ENCODE measurements around the gene SATB2. TPM values are rescaled to one million over a fixed set of nuclear protein-coding genes. Genes with fewer than 3 reads are reported as not detected.

SATB2 gene
- polyA plus RNA-seq, 6 donors from 2014 or later = not detected

DNA sequence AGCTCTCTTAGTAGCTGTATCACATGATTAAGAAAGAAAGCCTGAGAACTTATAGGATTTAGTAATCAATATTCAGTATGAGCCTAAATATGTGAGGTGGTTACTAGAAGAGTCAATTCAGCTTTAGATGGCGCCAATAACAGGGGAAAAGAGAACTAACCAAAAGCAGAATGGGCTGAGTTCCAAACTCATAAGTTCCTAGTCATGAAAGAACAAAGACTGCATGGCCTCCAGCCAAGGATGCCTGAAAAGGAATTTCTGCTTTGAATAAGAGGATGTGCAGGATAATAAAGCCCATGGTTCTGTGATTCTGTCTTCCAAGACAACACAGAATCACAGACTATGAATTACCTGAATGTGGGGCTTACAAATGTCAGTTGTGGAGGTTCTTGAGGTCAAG is 196.5 kb downstream of the SATB2 start:
- no peak overlapping the region for H3K4me3 Mint-ChIP-seq
- H3K27ac Mint-ChIP-seq = no peak overlapping the region
- peaks cover 19 to 45% (median 32%) of the 10 kb centered on the region in 7 donors for H3K9me3 Mint-ChIP-seq
- ATAC-seq (ENCODE audit: low read depth in 2 of 2) = no peak
- no peaks in the 10 kb centered on the region for H3K27me3 Mint-ChIP-seq
- DNase-seq = no peak
- H3K36me3 Mint-ChIP-seq = peaks cover 12 to 23% of the 10 kb centered on the region in 2 donors
- no peaks in the 10 kb centered on the region for H3K4me1 Mint-ChIP-seq

DNA sequence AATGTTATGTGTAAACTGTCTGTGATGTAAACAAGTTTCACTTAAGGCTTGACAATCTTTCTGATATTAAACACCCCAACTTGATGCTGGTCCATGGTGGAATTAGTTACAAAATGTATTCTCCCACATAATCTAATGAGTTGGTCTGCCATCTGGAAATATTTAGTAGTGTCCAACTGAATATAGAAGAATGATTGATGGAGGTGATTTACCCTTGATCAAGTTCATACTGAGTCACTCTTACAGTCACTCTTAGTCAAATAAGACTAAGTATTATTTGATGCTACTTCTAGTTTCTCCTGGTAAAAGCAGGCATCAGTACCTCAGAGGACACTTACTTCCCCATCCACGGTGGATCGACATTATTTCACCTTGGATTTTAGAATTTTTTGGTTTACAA is 198.1 kb downstream of the SATB2 start:
- Mint-ChIP-seq H3K27me3 (no peaks in the 10 kb centered on the region), H3K9me3 (peaks cover 16 to 38% (median 28%) of the 10 kb centered on the region in 7 donors), H3K27ac (no peak overlapping the region), H3K4me3 (no peak overlapping the region), H3K36me3 (peaks cover 12 to 23% of the 10 kb centered on the region in 2 donors), H3K4me1 (no peaks in the 10 kb centered on the region)
- DNase-seq = no peak
- no peak for ATAC-seq (ENCODE audit: low read depth in 2 of 2)

DNA sequence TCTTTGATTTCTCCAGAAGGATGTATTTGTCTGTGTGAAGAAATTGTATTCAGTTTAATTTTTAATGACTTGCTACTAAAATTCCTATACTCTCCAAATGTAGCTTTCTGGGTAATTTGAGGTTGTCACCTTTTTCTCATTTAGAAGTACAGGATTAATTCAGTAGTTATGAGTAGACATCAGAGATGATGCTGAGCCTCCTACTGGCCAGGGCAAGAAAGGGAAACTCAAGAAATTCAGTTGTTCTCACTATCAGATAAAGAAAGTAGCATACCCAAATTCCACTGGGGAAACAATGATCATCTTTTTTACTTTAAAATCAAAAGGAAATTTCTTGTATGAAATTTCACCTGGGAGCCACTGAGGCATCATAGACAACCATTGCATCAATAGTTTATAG is 199.4 kb downstream of the SATB2 start:
- no peak for ATAC-seq (ENCODE audit: low read depth in 2 of 2)
- no peaks in the 10 kb centered on the region for H3K4me1 Mint-ChIP-seq
- no peak overlapping the region for H3K4me3 Mint-ChIP-seq

DNA sequence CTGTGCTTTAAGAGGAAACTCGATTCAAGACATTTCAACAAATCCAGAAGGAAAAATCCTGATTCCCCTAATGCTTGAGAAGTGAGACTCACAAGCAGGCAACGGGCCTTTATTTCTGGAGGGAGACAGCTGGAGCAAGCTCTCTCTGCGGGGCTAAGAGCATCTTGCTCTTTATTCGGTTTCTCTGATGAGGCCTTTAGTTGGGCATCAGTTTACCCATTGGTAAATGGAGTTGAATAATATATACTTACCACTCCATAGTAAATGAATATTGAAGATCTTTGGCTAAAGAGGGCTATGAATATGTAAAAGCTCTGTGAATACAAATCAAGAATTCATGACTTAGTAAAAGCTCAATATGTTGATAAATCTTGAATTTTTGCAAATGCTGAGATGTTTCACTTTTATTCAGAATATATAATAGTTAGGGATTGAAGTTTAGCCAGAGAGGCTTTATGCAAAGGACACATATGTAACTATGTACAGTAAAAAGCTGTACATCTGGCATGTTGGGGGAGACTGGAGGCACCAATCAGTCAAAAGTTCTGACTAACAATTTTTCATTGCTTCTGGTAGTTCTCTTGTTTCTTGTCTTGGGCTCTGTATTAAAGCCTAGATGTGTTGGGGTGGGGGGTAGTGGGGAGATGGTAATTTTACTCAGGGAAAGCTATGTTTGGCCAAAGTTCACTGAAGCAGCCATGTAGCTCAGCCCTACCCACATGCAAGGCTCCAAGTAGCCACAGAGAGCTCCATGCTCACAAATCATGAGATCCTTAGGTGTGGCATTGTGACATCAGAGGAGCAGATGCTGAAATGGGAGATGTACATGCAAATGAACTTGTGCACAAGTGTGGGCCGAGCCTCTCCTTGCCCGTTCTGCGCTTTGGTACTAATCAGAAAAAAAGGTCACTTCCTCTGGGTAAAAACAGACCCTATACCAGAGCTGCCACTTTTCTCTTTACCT is 200.2 kb downstream of the SATB2 start:
- no peak overlapping the region for H3K4me3 Mint-ChIP-seq

More for the DNA sequence above, 199.4 kb downstream of the SATB2 start:
- peaks cover 9 to 24% (median 18%) of the 10 kb centered on the region in 7 donors for H3K9me3 Mint-ChIP-seq
- peaks cover 9 to 16% of the 10 kb centered on the region in 2 donors for H3K36me3 Mint-ChIP-seq
- DNase-seq = no peak
- no peaks in the 10 kb centered on the region for H3K27me3 Mint-ChIP-seq
- no peak overlapping the region for H3K27ac Mint-ChIP-seq

DNA sequence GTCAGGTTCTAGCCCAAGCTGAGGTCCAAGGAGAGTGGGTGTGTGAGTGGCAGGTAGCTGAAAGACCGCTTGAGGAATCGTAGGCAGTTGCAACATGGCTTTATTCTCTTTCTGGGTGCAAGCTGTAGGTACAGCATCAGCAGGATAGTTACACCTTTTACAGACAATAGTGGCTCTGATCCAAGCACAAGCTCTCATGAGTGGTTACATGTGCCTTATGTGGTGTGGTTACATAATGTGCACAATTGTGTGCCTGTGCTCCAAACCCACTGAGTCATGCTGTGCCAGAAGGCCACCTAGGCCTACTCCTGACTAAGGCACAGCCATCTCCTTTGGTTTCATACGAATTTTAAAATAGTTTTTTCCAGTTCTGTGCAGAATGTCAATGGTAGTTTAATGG is 227.6 kb downstream of the SATB2 start:
- Mint-ChIP-seq H3K36me3 (no peaks in the 10 kb centered on the region), H3K9me3 (peaks cover 0 to 7% (median 1%) of the 10 kb centered on the region in 7 donors), H3K27ac (peak overlapping the region in 1 of 6 donors; percentile 51), H3K4me1 (no peaks in the 10 kb centered on the region), H3K4me3 (no peak overlapping the region), H3K27me3 (no peaks in the 10 kb centered on the region)
- ATAC-seq (ENCODE audit: low read depth in 2 of 2) = no peak
- DNase-seq = no peak

More for the DNA sequence above, 200.2 kb downstream of the SATB2 start:
- H3K4me1 Mint-ChIP-seq = no peaks in the 10 kb centered on the region
- H3K27me3 Mint-ChIP-seq = no peaks in the 10 kb centered on the region
- no peak overlapping the region for H3K27ac Mint-ChIP-seq
- H3K36me3 Mint-ChIP-seq = peaks cover 6 to 13% of the 10 kb centered on the region in 2 donors
- ATAC-seq (ENCODE audit: low read depth in 2 of 2) (no peak), DNase-seq (no peak)
- H3K9me3 Mint-ChIP-seq = peaks cover 7 to 17% (median 12%) of the 10 kb centered on the region in 7 donors

DNA sequence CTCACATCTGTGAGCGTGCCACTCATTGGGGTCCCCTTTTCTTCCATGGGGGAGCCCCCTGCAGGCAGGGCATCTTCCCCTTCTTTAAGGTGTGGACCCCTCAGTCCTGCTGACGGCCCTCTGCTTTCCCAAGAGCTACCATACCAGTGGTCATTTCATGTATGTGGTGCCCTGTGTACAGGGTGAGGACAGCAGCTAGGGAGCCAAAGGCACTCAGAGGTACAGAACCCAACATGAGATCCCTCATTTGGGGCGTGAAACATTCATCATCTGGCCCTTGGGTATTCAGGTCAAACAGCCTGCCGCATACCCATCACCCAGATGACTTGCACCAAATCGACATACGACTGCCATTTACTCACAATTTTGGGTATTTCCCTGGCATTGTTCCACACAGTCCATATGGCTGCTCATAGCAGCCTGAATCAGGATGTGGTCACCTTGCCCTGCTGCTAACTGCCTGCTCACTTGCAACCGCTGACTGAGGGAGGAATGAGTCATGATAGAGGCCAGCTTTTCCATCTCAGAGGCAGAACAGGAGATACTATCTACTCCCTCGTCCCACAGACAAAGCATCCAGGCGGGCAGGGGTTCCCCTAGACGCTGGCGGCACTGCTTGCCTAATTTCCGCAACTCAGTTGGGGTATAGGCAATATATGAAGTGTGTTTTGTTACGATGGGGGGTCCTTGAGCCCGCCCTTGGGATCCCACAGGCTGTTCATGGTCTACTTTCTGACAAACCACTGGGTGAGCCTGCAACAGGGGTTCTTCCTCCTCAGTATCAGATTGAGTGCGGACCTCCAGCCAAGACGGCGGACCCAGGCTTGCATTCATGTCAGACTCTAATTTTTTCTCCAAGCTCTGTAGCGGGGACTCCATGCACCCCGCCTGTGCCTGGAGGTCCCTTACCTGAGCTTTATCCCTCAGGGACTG is 228.6 kb downstream of the SATB2 start:
- no peak for ATAC-seq (ENCODE audit: low read depth in 2 of 2)
- Mint-ChIP-seq H3K9me3 (peaks cover 0 to 7% (median 1%) of the 10 kb centered on the region in 7 donors), H3K27ac (no peak overlapping the region), H3K36me3 (no peaks in the 10 kb centered on the region), H3K27me3 (no peaks in the 10 kb centered on the region), H3K4me1 (no peaks in the 10 kb centered on the region), H3K4me3 (no peak overlapping the region)
- DNase-seq = no peak

DNA sequence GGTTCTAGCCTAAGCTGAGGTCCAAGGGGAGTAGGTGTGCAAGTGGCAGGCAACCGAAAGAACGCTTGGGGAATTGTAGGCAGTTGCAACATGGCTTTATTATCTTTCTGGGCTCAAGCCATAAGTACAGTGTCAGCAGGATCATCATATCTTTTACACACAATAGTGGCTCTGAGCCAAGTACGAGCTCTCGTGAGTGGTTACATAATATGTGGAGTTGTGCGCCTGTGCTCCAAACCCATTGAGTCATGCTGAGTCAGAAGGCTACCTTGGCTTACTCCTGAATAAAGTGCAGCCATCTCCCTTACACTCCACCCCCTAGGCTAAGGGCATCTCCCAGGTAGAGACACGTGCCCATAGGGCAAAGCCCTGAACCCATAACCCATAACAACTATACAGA is 233.9 kb downstream of the SATB2 start:
- peaks cover 0 to 3% (median 2%) of the 10 kb centered on the region in 7 donors for H3K9me3 Mint-ChIP-seq
- DNase-seq = no peak
- no peaks in the 10 kb centered on the region for H3K27me3 Mint-ChIP-seq
- no peak for ATAC-seq (ENCODE audit: low read depth in 2 of 2)
- H3K4me1 Mint-ChIP-seq = no peaks in the 10 kb centered on the region
- H3K36me3 Mint-ChIP-seq = no peaks in the 10 kb centered on the region
- no peak overlapping the region for H3K27ac Mint-ChIP-seq
- H3K4me3 Mint-ChIP-seq = peak overlapping the region in 1 of 8 donors; percentile 26

DNA sequence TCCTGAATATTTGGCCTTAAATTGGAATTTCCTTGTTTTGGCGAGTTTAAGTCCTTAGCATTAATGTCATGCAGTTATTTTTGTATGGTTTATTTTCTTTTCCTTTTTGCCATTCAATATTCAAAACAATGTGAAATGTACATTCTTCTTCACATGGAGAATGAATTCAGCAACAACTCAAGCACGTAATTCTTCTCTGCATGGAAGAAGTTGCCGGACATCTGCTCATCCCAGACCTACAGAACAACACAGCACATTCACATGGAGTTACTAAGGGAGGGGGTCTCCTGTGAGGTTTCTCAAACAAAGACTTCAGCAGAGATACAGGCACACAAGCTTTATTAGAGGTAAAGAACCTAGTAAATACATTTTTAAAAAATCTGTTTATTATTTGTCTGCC is 236.8 kb downstream of the SATB2 start:
- peaks cover 0 to 13% (median 3%) of the 10 kb centered on the region in 7 donors for H3K9me3 Mint-ChIP-seq
- DNase-seq (no peak), ATAC-seq (ENCODE audit: low read depth in 2 of 2) (no peak)
- no peaks in the 10 kb centered on the region for H3K4me1 Mint-ChIP-seq
- no peak overlapping the region for H3K4me3 Mint-ChIP-seq
- H3K36me3 Mint-ChIP-seq = no peaks in the 10 kb centered on the region
- no peaks in the 10 kb centered on the region for H3K27me3 Mint-ChIP-seq
- H3K27ac Mint-ChIP-seq = no peak overlapping the region

DNA sequence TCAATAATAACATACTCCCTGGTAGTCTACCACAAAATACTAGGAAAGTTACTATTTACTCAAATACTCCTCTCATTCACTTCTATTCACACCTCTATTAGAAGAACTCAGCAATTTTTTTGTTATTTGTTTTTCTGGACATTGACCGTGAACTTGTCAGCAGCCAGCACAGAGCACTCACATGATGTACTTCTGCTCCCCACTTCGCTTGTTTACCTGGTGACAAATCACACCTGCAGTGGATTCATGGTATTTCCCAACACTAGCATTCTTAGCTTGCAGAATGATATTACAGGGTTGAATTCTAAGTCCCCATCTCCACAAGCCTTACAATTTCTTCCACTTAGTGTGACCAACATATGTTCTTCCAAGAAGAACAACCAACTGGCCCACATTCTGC is 238.2 kb downstream of the SATB2 start:
- Mint-ChIP-seq H3K36me3 (no peaks in the 10 kb centered on the region), H3K4me3 (no peak overlapping the region), H3K4me1 (no peaks in the 10 kb centered on the region), H3K27ac (no peak overlapping the region), H3K9me3 (peaks cover 0 to 13% (median 3%) of the 10 kb centered on the region in 7 donors), H3K27me3 (no peaks in the 10 kb centered on the region)
- DNase-seq (no peak), ATAC-seq (ENCODE audit: low read depth in 2 of 2) (no peak)
